Testis (tissue), 2 donors: ENCODE results near the gene ZNF141.
"Not testable (repeated sequence)": the region's sequence is repeated elsewhere in the genome, so short reads cannot be mapped to it uniquely, and the experiment has no call there.

Experiments used
- CTCF ChIP-seq, 3 experiments: fragments of 450-650 bp in 2 of 3; fragments of 200-600 bp in 1 of 3; sonication (generic) in 1 of 3; IDR thresholded peaks; one replicate each; pipeline ENCODE4 v1.5.1; 2016 to 2019; ENCODE audit warnings: antibody characterized with exemption in 3 of 3, mild to moderate bottlenecking in 2 of 3, moderate library complexity in 1 of 3
- POLR2A ChIP-seq: fragments of 450-650 bp; IDR thresholded peaks from one replicate; pipeline ENCODE4 v1.6.1; 2017; ENCODE audit warnings: antibody characterized with exemption, mild to moderate bottlenecking, moderate library complexity

DNA sequence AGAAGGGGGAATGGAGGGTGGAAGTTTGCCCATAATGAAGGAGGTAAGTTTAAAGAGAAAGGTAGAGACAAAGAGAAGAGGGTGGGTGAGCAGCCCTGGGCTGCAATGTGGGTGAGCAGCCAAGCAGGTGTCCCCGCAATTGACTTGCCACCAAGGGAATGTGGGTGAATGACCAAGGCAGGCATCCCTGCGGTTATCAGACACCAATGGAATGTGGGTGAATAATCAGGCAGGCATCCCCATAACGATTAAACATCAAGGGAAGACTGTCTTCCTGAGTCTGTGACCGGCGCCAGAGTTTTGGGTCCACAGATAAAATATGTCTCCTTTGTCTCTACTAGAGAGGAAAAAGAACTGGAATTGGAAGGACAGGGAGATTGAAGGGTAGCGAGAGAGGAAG is 70.7 kb downstream of the ZNF141 start:
- not testable (repeated sequence) for TF ChIP-seq POLR2A; CTCF (IDR thresholded peaks at IDR 0.05)
